OCI-LY1 (cell line): ENCODE data around the gene C2orf72.

Experiments used
- EZH2 ChIP-seq: fragments of 200-600 bp; sonication (generic), shearing (Covaris generic); IDR thresholded peaks from 2 replicates; pipeline ENCODE4 v1.8.0; 2017; ENCODE audit warnings: borderline replicate concordance, mixed run types, mild to moderate bottlenecking, antibody characterized with exemption, low read length, moderate library complexity, mixed read lengths
- TF ChIP-seq, protein P1 (sequence below): fragments of 200-600 bp; sonication (generic), shearing (Covaris generic); IDR thresholded peaks from 2 replicates; pipeline ENCODE4 v1.5.1; 2017; ENCODE audit warnings: mild to moderate bottlenecking, antibody characterized with exemption, low read length, moderate library complexity, mixed read lengths

DNA sequence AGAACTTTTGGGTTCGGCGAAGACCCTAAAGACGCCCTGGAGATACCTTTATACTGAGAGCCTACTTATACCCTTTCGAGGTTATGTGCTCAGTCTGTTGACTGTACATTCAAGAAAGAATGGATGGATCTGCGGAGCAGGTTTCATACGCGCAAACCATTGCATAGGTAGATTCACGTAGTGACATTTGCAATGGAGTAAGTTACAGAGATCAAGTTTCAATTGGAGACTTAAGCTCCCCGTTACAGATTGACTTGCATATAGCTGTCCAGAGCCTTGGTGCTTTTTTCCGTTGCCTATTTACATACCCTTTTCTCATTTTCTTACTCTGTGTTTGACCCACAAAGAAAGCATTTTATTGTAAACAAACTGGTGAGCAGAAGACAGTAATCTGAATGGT is 20.3 kb downstream of the C2orf72 start:
- TF ChIP-seq, protein P1, sequence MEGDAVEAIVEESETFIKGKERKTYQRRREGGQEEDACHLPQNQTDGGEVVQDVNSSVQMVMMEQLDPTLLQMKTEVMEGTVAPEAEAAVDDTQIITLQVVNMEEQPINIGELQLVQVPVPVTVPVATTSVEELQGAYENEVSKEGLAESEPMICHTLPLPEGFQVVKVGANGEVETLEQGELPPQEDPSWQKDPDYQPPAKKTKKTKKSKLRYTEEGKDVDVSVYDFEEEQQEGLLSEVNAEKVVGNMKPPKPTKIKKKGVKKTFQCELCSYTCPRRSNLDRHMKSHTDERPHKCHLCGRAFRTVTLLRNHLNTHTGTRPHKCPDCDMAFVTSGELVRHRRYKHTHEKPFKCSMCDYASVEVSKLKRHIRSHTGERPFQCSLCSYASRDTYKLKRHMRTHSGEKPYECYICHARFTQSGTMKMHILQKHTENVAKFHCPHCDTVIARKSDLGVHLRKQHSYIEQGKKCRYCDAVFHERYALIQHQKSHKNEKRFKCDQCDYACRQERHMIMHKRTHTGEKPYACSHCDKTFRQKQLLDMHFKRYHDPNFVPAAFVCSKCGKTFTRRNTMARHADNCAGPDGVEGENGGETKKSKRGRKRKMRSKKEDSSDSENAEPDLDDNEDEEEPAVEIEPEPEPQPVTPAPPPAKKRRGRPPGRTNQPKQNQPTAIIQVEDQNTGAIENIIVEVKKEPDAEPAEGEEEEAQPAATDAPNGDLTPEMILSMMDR, result no peak
- no peak for TF ChIP-seq EZH2
